Frontal cortex (tissue), 4 donors: ENCODE data around the gene HAPLN3. TPM values are rescaled to one million over a fixed set of nuclear protein-coding genes. Genes with fewer than 3 reads are reported as not detected.
"Not testable (repeated sequence)": the region's sequence is repeated elsewhere in the genome, so short reads cannot be mapped to it uniquely, and the experiment has no call there.

Experiments
- DNase-seq, 2 donors: peaks; one replicate each; pipeline ENCODE4 v3.0.0; 2012; ENCODE audit warnings: low spot score in 2 of 2
- FAIRE-seq: peaks from 2 replicates; lab custom pipeline; 2012; peaks lifted over from hg19 to GRCh38; lab: Jason Lieb, UNC
- total RNA-seq: library from RNA; depleted of rRNA; stranded (reverse); fragments of >200 nt; gene quantifications from one replicate; pipeline ENCODE4 v1.2.3, GENCODE V29; 2014
- donor health status: control.
- donor health status: control.
- donor health status: control.

HAPLN3 gene
- 4.1 TPM for total RNA-seq

GRCh38 chr15:88894819-88895767 is at the start of gene HAPLN3:
Gene HAPLN3 (minus strand): TSS chr15:88895544. CDS start chr15:88887298, 8,246 bp downstream.
- no peak for FAIRE-seq

GRCh38 chr15:88940110-88940675 is 44.8 kb upstream of the HAPLN3 start:
- DNase-seq: no peak
- no peak for FAIRE-seq

More at GRCh38 chr15:88894819-88895767, at the start of gene HAPLN3:
- peak in 1 of 2 donors; percentile 55 for DNase-seq

- no peak for DNase-seq
- FAIRE-seq: no peak
Observed at GRCh38 chr15:88939486-88939806, 44.1 kb upstream of the HAPLN3 start.

GRCh38 chr15:88938802-88939485 is 43.6 kb upstream of the HAPLN3 start:
- FAIRE-seq (no peak), DNase-seq (no peak)

- DNase-seq, FAIRE-seq: not testable (repeated sequence)
Observed at GRCh38 chr15:88934449-88934848, 39.1 kb upstream of the HAPLN3 start.

GRCh38 chr15:88932875-88933330 is 37.6 kb upstream of the HAPLN3 start:
- DNase-seq: no peak
- no peak for FAIRE-seq

- DNase-seq: peak in 1 of 2 donors; percentile 62
- FAIRE-seq: no peak
Observed at GRCh38 chr15:88932271-88932874, 37.0 kb upstream of the HAPLN3 start.

GRCh38 chr15:88930579-88930978 is 35.2 kb upstream of the HAPLN3 start:
- DNase-seq: no peak
- FAIRE-seq: no peak

- FAIRE-seq, DNase-seq: not testable (repeated sequence)
Observed at GRCh38 chr15:88929358-88930098, 34.2 kb upstream of the HAPLN3 start.

- DNase-seq, FAIRE-seq: not testable (repeated sequence)
Observed at GRCh38 chr15:88928192-88928591, 32.8 kb upstream of the HAPLN3 start.

GRCh38 chr15:88925648-88926047 is 30.3 kb upstream of the HAPLN3 start:
- FAIRE-seq, DNase-seq: not testable (repeated sequence)

- not testable (repeated sequence) for DNase-seq, FAIRE-seq
Observed at GRCh38 chr15:88920892-88921435, 25.6 kb upstream of the HAPLN3 start.

GRCh38 chr15:88920186-88920891 is 25.0 kb upstream of the HAPLN3 start:
- FAIRE-seq: no peak
- no peak for DNase-seq

GRCh38 chr15:88918738-88919137 is 23.4 kb upstream of the HAPLN3 start:
- no peak for FAIRE-seq
- DNase-seq: no peak

- FAIRE-seq: no peak
- DNase-seq: no peak
Observed at GRCh38 chr15:88917760-88918159, 22.4 kb upstream of the HAPLN3 start.

- no peak for DNase-seq
- no peak for FAIRE-seq
Observed at GRCh38 chr15:88915354-88915753, 20.0 kb upstream of the HAPLN3 start.

- DNase-seq (no peak), FAIRE-seq (no peak)
Observed at GRCh38 chr15:88913850-88914169, 18.5 kb upstream of the HAPLN3 start.

- FAIRE-seq (no peak), DNase-seq (peak; percentile 74 to 87)
Observed at GRCh38 chr15:88913017-88913849, 17.9 kb upstream of the HAPLN3 start, which contains the start of gene MFGE8. Gene MFGE8 (minus strand): TSS chr15:88913379. CDS start chr15:88913319, 60 bp downstream.
